Gastrocnemius medialis (tissue), 4 donors: ENCODE results near the gene SND1. TPM values are rescaled to one million over a fixed set of nuclear protein-coding genes. Genes with fewer than 3 reads are reported as not detected.

Source experiments
- ATAC-seq, 2 donors: fragments of 150-250 bp; one replicate each; pipeline ENCODE4 v1.9.1; 2016
- DNase-seq, 2 donors: peaks; one replicate each; pipeline ENCODE4 v3.0.0-alpha.2; 2019
- H3K27ac ChIP-seq, 4 donors: fragments of 200-600 bp; sonication (generic); 1 replicate in 1 of 4; 2 replicates in 3 of 4; pipeline ENCODE4 v1.5.1; 2016 to 2018; ENCODE audit warnings: mild to moderate bottlenecking in 2 of 4, moderate library complexity in 1 of 4
- H3K27me3 ChIP-seq, 3 donors: fragments of 200-600 bp; sonication (generic) in 2 of 3; 1 replicate in 1 of 3; 2 replicates in 2 of 3; pipeline versions ENCODE4 v1.5.1 to v1.6.0; 2016 to 2019; ENCODE audit warnings: mild to moderate bottlenecking in 1 of 3, moderate library complexity in 1 of 3
- H3K36me3 ChIP-seq, 2 donors: fragments of 200-600 bp; sonication (generic) in 1 of 2; one replicate each; pipeline ENCODE4 v1.5.1; 2017 to 2018
- H3K4me1 ChIP-seq, 2 donors: fragments of 200-600 bp; sonication (generic) in 1 of 2; one replicate each; pipeline ENCODE4 v1.5.1; 2016 to 2017; ENCODE audit warnings: mild to moderate bottlenecking in 2 of 2
- H3K4me3 ChIP-seq, 4 donors: fragments of 200-600 bp; sonication (generic) in 3 of 4; 1 replicate in 1 of 4; 2 replicates in 3 of 4; pipeline ENCODE4 v1.5.1; 2016 to 2019; ENCODE audit warnings: mild to moderate bottlenecking in 2 of 4
- H3K9me3 ChIP-seq, 3 donors: fragments of 200-600 bp; sonication (generic) in 2 of 3; 1 replicate in 1 of 3; 2 replicates in 2 of 3; pipeline ENCODE4 v1.5.1; 2016 to 2019
- CTCF ChIP-seq, 5 experiments: fragments of 450-650 bp in 3 of 5; fragments of 200-600 bp in 2 of 5; sonication (generic) in 2 of 5; IDR thresholded peaks in 4 of 5; conservative IDR thresholded peaks in 1 of 5; 1 replicate in 4 of 5; 2 replicates in 1 of 5; pipeline ENCODE4 v1.5.1; 2016 to 2019; ENCODE audit warnings: antibody characterized with exemption in 5 of 5, mild to moderate bottlenecking in 3 of 5, moderate library complexity in 3 of 5
- POLR2A ChIP-seq, 2 donors: fragments of 450-650 bp; IDR thresholded peaks; one replicate each; pipeline ENCODE4 v1.6.1; 2017; ENCODE audit warnings: antibody characterized with exemption in 2 of 2, mild to moderate bottlenecking in 2 of 2, moderate library complexity in 2 of 2
- in situ Hi-C, 4 donors: fragments of 200-750 bp; cut with MboI; loops; one replicate each; pipeline versions ENCODE4 v1.15.0 to v1.8.0; 2017; ENCODE audit warnings: low sequenced_read_pairs in 4 of 4
- intact Hi-C: fragments of 100-400 bp; cut with DNase I; formaldehyde crosslinking; loops from one replicate; pipeline ENCODE4 v1.15.1; 2023; ENCODE audit warnings: low total_unique reads
- total RNA-seq, 4 donors: library from RNA; depleted of rRNA; stranded (reverse); fragments of >200 nt; gene quantifications; one replicate each; pipeline versions ENCODE4 v1.1.0 to v1.2.3, GENCODE V29; 2016

The SND1 gene
- total RNA-seq, 4 donors from 2014 or later, result 30.4 to 73.0 (median 50.3) TPM

GRCh38 chr7:127682140-127682539 is 30.1 kb downstream of the SND1 start:
- no peaks in the 10 kb centered on the region for H3K9me3 ChIP-seq
- no peak overlapping the region for H3K27ac ChIP-seq
- DNase-seq (no peak), ATAC-seq (no peak)
- in situ Hi-C loops (no loop called here), intact Hi-C loops (no loop called here)
- H3K4me3 ChIP-seq, result no peak overlapping the region
- TF ChIP-seq POLR2A (IDR thresholded peaks at IDR 0.05), result no peak
- no peak for TF ChIP-seq CTCF (IDR thresholded peaks at IDR 0.05 in 4 of 5, conservative IDR thresholded peaks at IDR 0.05 in 1 of 5)
- H3K4me1 ChIP-seq, result peaks cover 4 to 6% of the 10 kb centered on the region in 2 donors
- H3K36me3 ChIP-seq, result peaks cover 0 to 9% of the 10 kb centered on the region in 2 donors
- H3K27me3 ChIP-seq, result no peaks in the 10 kb centered on the region

DNA sequence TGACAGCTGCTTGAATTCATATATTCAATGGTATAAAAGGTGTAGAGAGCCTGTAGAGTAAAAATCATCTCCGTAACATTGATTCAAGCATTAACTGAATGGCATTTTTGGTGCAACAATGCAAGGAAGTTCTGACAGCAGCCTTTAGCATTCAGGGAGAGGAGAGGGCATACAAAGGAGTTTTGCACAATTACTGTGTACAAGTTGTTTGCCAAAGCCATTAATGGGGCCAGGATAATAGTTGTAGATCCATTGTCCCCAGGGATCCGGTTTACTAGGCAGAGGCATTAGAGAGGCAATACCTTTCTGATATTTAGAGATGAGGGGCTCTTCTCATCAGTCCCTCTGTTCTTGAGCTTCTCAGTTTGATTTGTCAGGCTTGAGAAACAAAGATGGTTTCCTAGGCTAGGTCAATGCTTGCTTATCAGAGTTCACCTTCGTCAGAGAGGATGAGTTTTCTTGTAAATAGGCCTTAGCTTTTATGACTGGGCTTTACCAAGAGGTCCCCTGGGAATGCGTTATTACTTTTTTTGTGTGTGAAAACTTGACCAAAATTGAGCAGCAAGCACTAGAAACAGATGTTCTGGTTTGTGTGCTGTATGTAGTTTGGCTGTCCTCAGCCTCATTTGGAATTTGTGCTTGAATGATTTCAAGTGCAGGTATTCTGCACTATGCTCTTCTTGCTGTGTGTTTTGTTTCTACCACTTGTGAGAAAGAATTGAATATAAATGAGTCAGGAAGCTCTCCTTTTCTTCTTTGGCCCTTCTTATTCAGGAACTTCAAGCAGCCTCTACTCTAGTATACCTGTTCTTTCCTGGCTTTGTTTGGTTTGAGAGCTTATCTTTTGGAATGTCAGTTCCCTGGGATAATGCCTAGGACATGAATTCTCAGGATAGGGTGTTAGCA is 32.0 kb downstream of the SND1 start:
- DNase-seq, result no peak
- Histone ChIP-seq H3K36me3 (peaks cover 0 to 24% of the 10 kb centered on the region in 2 donors), H3K27me3 (no peaks in the 10 kb centered on the region), H3K27ac (no peak overlapping the region), H3K4me3 (no peak overlapping the region), H3K9me3 (no peaks in the 10 kb centered on the region), H3K4me1 (no peaks in the 10 kb centered on the region)
- no peak for TF ChIP-seq POLR2A (IDR thresholded peaks at IDR 0.05)
- TF ChIP-seq CTCF (IDR thresholded peaks at IDR 0.05 in 4 of 5, conservative IDR thresholded peaks at IDR 0.05 in 1 of 5), result no peak
- ATAC-seq, result no peak
- intact Hi-C loops, result no loop called here
- in situ Hi-C loops, result no loop called here

GRCh38 chr7:127689194-127689772 is 37.3 kb downstream of the SND1 start:
- intact Hi-C loops, result no loop called here
- Histone ChIP-seq H3K36me3 (peaks cover 0 to 24% of the 10 kb centered on the region in 2 donors), H3K9me3 (no peaks in the 10 kb centered on the region), H3K4me1 (no peaks in the 10 kb centered on the region), H3K27me3 (no peaks in the 10 kb centered on the region), H3K4me3 (no peak overlapping the region), H3K27ac (no peak overlapping the region)
- in situ Hi-C loops, result no loop called here
- TF ChIP-seq CTCF (IDR thresholded peaks at IDR 0.05 in 4 of 5, conservative IDR thresholded peaks at IDR 0.05 in 1 of 5), result no peak
- ATAC-seq (no peak), DNase-seq (no peak)

DNA sequence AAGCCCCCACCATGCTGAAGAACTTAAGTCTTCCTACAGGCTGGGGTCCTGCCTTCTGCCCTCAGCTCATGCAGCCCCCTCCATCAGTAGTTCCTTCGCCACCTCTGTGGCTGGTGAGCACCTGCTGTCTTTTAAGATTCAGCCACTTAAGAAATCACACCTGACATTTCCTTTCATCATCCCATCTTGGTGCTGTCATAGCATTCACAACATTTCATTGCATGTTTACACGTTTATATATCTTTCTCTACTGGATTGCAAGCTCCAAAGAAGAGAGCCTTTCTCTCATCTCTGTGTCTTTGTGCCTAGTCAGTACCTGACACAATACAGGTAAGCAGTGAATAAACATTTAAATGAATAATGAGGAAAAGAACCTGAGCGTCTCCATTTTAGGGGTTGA is 38.3 kb downstream of the SND1 start:
- no peak overlapping the region for H3K4me3 ChIP-seq
- intact Hi-C loops (no loop called here), in situ Hi-C loops (no loop called here)
- TF ChIP-seq CTCF (IDR thresholded peaks at IDR 0.05 in 4 of 5, conservative IDR thresholded peaks at IDR 0.05 in 1 of 5), result no peak
- no peak for TF ChIP-seq POLR2A (IDR thresholded peaks at IDR 0.05)
- no peak overlapping the region for H3K27ac ChIP-seq
- H3K9me3 ChIP-seq, result no peaks in the 10 kb centered on the region
- ATAC-seq, result no peak
- H3K36me3 ChIP-seq, result peaks cover 0 to 29% of the 10 kb centered on the region in 2 donors
- no peak for DNase-seq
- H3K4me1 ChIP-seq, result no peaks in the 10 kb centered on the region
- no peaks in the 10 kb centered on the region for H3K27me3 ChIP-seq
